K562 (cell line): ENCODE measurements around the gene CABYR. TPM values are rescaled to one million over a fixed set of nuclear protein-coding genes. Genes with fewer than 3 reads are reported as not detected.

Experiments
- ATAC-seq: fragments of 200-7000 bp; cut with Tn5 transposase; 3 replicates; pipeline ENCODE4 v1.9.1; 2020; ENCODE audit warnings: moderate library complexity
- BruUV-seq: library from RNA; stranded (reverse); fragments of 400-500 nt; replicated peaks from 2 replicates; lab custom pipeline; 2021; lab: Mats Ljungman, UMichigan
- CTCF ChIA-PET: fragments of 300-600 bp; formaldehyde crosslinking; extraction: SDS; loops from one replicate; lab custom pipeline; 2021; ENCODE audit warnings: low intra/inter-chr PET ratio; lab: Yijun Ruan, JAX
- POLR2A ChIA-PET: fragments of 300-600, 350-650 bp; sonication (Branson Sonifier 250); formaldehyde crosslinking; extraction: SDS; loops from one replicate; lab custom pipeline; 2021; ENCODE audit warnings: antibody characterized with exemption, inconsistent platforms; lab: Yijun Ruan, JAX
- DNase-seq, 4 experiments: peaks; one replicate each; pipeline versions ENCODE4 v3.0.0 to v3.0.0-alpha.2; 2011 to 2018; ENCODE audit warnings: low spot score in 3 of 4, mixed read lengths in 3 of 4; ENCODE audit errors: extremely low read depth in 1 of 4
- FAIRE-seq: peaks from 2 replicates; lab custom pipeline; 2011; peaks lifted over from hg19 to GRCh38; lab: Jason Lieb, UNC
- H2AFZ ChIP-seq: 2 replicates; pipeline ENCODE4 v1.6.0; 2011; ENCODE audit warnings: low read depth, low read length, control low read depth, inconsistent platforms
- H3K27ac ChIP-seq: fragments of 200-600 bp; 3 replicates; pipeline ENCODE4 v1.8.0; 2011; ENCODE audit warnings: low read depth, mild to moderate bottlenecking, control low read depth, inconsistent platforms, low read length, moderate library complexity, mixed read lengths; ENCODE audit errors: extremely low read depth
- H3K27me3 ChIP-seq, 2 experiments: fragments of 300-600 bp in 1 of 2; 2 replicates in 1 of 2; 3 replicates in 1 of 2; pipeline versions ENCODE4 v1.6.0 to v1.8.0; 2011; ENCODE audit warnings: inconsistent platforms in 2 of 2, low read length in 2 of 2, mild to moderate bottlenecking in 1 of 2, mixed read lengths in 1 of 2, moderate library complexity in 1 of 2; ENCODE audit not compliant: control insufficient read depth in 2 of 2, insufficient read depth in 2 of 2
- H3K36me3 ChIP-seq: fragments of 300-600 bp; 3 replicates; pipeline ENCODE4 v1.8.0; 2011; ENCODE audit warnings: mild to moderate bottlenecking, low read length, inconsistent platforms; ENCODE audit not compliant: control insufficient read depth, insufficient read depth
- H3K4me1 ChIP-seq, 2 experiments: fragments of 200-600 bp in 1 of 2; replicated peaks in 1 of 2; 2 replicates in 1 of 2; 3 replicates in 1 of 2; pipeline versions ENCODE4 v1.5.1 to v1.8.0; 2011; ENCODE audit warnings: inconsistent platforms in 2 of 2, low read length in 2 of 2, mild to moderate bottlenecking in 1 of 2, mixed read lengths in 1 of 2, moderate library complexity in 1 of 2; ENCODE audit not compliant: control insufficient read depth in 2 of 2, insufficient read depth in 2 of 2
- H3K4me2 ChIP-seq: 2 replicates; pipeline ENCODE4 v1.6.1; 2011; ENCODE audit warnings: low read length, control low read depth, inconsistent platforms, mixed read lengths; ENCODE audit not compliant: insufficient read depth
- H3K4me3 ChIP-seq: fragments of 200-600 bp; sonication (generic), shearing (Covaris generic); 2 replicates; pipeline ENCODE4 v1.5.1; 2016; ENCODE audit warnings: control low read depth, inconsistent platforms
- H3K79me2 ChIP-seq: fragments of 200-600 bp; 3 replicates; pipeline ENCODE4 v1.8.0; 2011; ENCODE audit warnings: low read length, inconsistent platforms; ENCODE audit not compliant: control insufficient read depth, insufficient read depth
- H3K9ac ChIP-seq, 2 experiments: 2 replicates each; pipeline versions ENCODE4 v1.6.0 to v1.6.1; 2011; ENCODE audit warnings: low read depth in 2 of 2, low read length in 2 of 2, control low read depth in 1 of 2, inconsistent platforms in 1 of 2, mild to moderate bottlenecking in 1 of 2, mixed read lengths in 1 of 2; ENCODE audit not compliant: insufficient read depth in 1 of 2
- H3K9me1 ChIP-seq: one replicate; pipeline ENCODE4 v1.6.0; 2011; ENCODE audit warnings: inconsistent platforms, mild to moderate bottlenecking, low read length, moderate library complexity; ENCODE audit not compliant: control insufficient read depth, insufficient read depth
- H3K9me3 ChIP-seq: replicated peaks from 2 replicates; pipeline ENCODE4 v1.5.1; 2011; ENCODE audit warnings: low read depth, low read length, inconsistent platforms; ENCODE audit not compliant: control insufficient read depth, insufficient read depth
- H4K20me1 ChIP-seq: replicated peaks from 2 replicates; pipeline ENCODE4 v1.6.1; 2011; ENCODE audit warnings: low read length, inconsistent platforms, mixed read lengths; ENCODE audit not compliant: control insufficient read depth, insufficient read depth
- KDM1A ChIP-seq, 2 experiments: fragments of 450-650 bp; IDR thresholded peaks; 2 replicates each; pipeline ENCODE4 v1.6.1; 2016; ENCODE audit warnings: mild to moderate bottlenecking in 2 of 2
- NCOA2 ChIP-seq, 2 experiments: fragments of 450-650 bp; IDR thresholded peaks; 2 replicates each; pipeline ENCODE4 v1.6.1; 2018; ENCODE audit warnings: mild to moderate bottlenecking in 2 of 2, moderate library complexity in 1 of 2; ENCODE audit not compliant: partially characterized antibody in 2 of 2
- NFE2 ChIP-seq: IDR thresholded peaks from 2 replicates; pipeline ENCODE4 v1.6.1; 2014; ENCODE audit warnings: antibody characterized with exemption, low read depth
- SAP30 ChIP-seq: fragments of 200-600 bp; sonication (generic); IDR thresholded peaks from 2 replicates; pipeline ENCODE4 v1.6.1; 2012; ENCODE audit warnings: borderline replicate concordance, low read depth, mild to moderate bottlenecking, moderate library complexity, low read length, control low read depth, inconsistent platforms; ENCODE audit not compliant: insufficient read depth, poor library complexity, severe bottlenecking
- SMAD4 ChIP-seq: fragments of 250-450 bp; sonication (Bioruptor Pico); conservative IDR thresholded peaks from 2 replicates; pipeline ENCODE4 v1.8.0; 2021; ENCODE audit warnings: inconsistent platforms, mild to moderate bottlenecking, moderate library complexity
- SNAPC5 ChIP-seq: fragments of 250-450 bp; sonication (Bioruptor Pico); IDR thresholded peaks from 2 replicates; pipeline ENCODE4 v1.8.0; 2021; ENCODE audit warnings: moderate library complexity, mild to moderate bottlenecking, inconsistent platforms
- SNIP1 ChIP-seq: fragments of 450-650 bp; IDR thresholded peaks from 2 replicates; pipeline ENCODE4 v1.7.1; 2017; ENCODE audit warnings: low read depth, mild to moderate bottlenecking
- TCF7L2 ChIP-seq: fragments of 150-350 bp; IDR thresholded peaks from 2 replicates; pipeline ENCODE4 v1.6.1; 2016; ENCODE audit warnings: low read depth, mild to moderate bottlenecking, low read length, moderate library complexity
- TSHZ1 ChIP-seq: fragments of 250-450 bp; sonication (Bioruptor Pico); IDR thresholded peaks from 2 replicates; pipeline ENCODE4 v1.4.0; 2020; ENCODE audit warnings: mild to moderate bottlenecking, moderate library complexity
- ZNF655 ChIP-seq: fragments of 250-450 bp; sonication (Bioruptor Pico); IDR thresholded peaks from 2 replicates; pipeline ENCODE4 v1.5.0; 2021
- WGBS: fragments of 100-300 bp; shearing (Covaris generic); methylation state at CpG from one replicate; pipeline ENCODE4 v1.1.6; 2016; ENCODE audit warnings: low coverage, mixed read lengths; ENCODE audit not compliant: insufficient coverage; ENCODE audit errors: missing lambda C conversion rate; 5-methylcytosine and 5-hydroxymethylcytosine counted together
- in situ Hi-C: fragments of 300-500 bp; cut with MboI; formaldehyde crosslinking; loops from 4 replicates; pipeline ENCODE4 v1.15.0; 2018; ENCODE audit warnings: inconsistent platforms, mixed read lengths
- intact Hi-C: fragments of 100-400 bp; cut with micrococcal nuclease; formaldehyde crosslinking; loops from 2 replicates; pipeline ENCODE4 v1.14.2; 2022
- polyA plus RNA-seq, 8 experiments: library from polyadenylated mRNA; depleted of rRNA in 4 of 8; stranded (reverse) in 5 of 8; unstranded in 3 of 8; fragments of >200 nt; fragmentation: Nextera tagmentation in 2 of 8; fragmentation: Illumina TruSeq in 1 of 8; extraction: Ambion mirVana in 2 of 8; extraction: Trizol in 1 of 8; gene quantifications; 2 replicates each; pipeline versions ENCODE4 v1.2.1 to v1.2.3, GENCODE V29; 2011 to 2014; ENCODE audit warnings: inconsistent platforms in 1 of 8, missing spikeins in 1 of 8
- total RNA-seq, 7 experiments: library from RNA; depleted of rRNA in 6 of 7; stranded (reverse); fragments of >200 nt in 6 of 7; fragmentation: Illumina TruSeq in 2 of 7; extraction: Trizol in 2 of 7; gene quantifications; 2 replicates each; pipeline versions ENCODE4 v1.2.1 to v1.2.3, GENCODE V29; 2011 to 2021; ENCODE audit warnings: low replicate concordance in 1 of 7

CABYR gene
- total and polyA plus RNA-seq, 9 of the 15 experiments (the other 6 are each of a cell fraction or from before 2014, with no cell fraction given): not detected

- in situ Hi-C loops (no loop called here), intact Hi-C loops (no loop called here)
- no peaks in the 10 kb centered on the region for H3K9me3 ChIP-seq
- 0% methylated on average over 3 of the region's 3 CpGs for WGBS
- FAIRE-seq (no peak), DNase-seq (no peak), ATAC-seq (no peak)
- no peak overlapping the region for H3K4me3 ChIP-seq
- TF ChIP-seq KDM1A (IDR thresholded peaks at IDR 0.05) (peak in 1 of 2 experiments; percentile 51; a peak in 1 of 4 replicates), SAP30 (no peak), TSHZ1 (CRISPR knock-in tag) (no peak), ZNF655 (CRISPR knock-in tag) (no peak), NCOA2 (IDR thresholded peaks at IDR 0.05; ENCODE audit: partially characterized antibody in 2 of 2) (no peak), SMAD4 (no peak), TCF7L2 (no peak), SNIP1 (no peak), NFE2 (0 out of 2 replicates have a peak, but pooled peaks have one; percentile 7), SNAPC5 (CRISPR knock-in tag) (no peak)
- H3K9ac ChIP-seq: no peak overlapping the region
- no peaks in the 10 kb centered on the region for H4K20me1 ChIP-seq
- H3K36me3 ChIP-seq: no peaks in the 10 kb centered on the region
- H3K27me3 ChIP-seq: peaks cover 8 to 16% of the 10 kb centered on the region in 2 experiments
- H3K4me2 ChIP-seq: no peak overlapping the region
- no peak overlapping the region for H3K27ac ChIP-seq
- H3K9me1 ChIP-seq: no peaks in the 10 kb centered on the region
- no peak overlapping the region for H2AFZ ChIP-seq
- CTCF ChIA-PET: no interaction called here
- H3K79me2 ChIP-seq: no peaks in the 10 kb centered on the region
- H3K4me1 ChIP-seq: peaks cover 0 to 6% of the 10 kb centered on the region in 2 experiments; a peak in 2 of 5 replicates
- no TSS peak for BruUV-seq
- POLR2A ChIA-PET: no interaction called here
These were observed 1.9 kb upstream of the CABYR start for GRCh38 chr18:24136967-24137373.
